Muscle of leg (tissue), 11 donors: ENCODE data around the gene TBX18. TPM values are rescaled to one million over a fixed set of nuclear protein-coding genes. Genes with fewer than 3 reads are reported as not detected.

Experiments
- DNase-seq: peaks from one replicate; pipeline ENCODE4 v3.0.0; 2013
- H3K27ac ChIP-seq: one replicate; pipeline ENCODE4 v1.5.1; 2013; ENCODE audit warnings: mild to moderate bottlenecking, low read length, control low read depth
- H3K27me3 ChIP-seq: one replicate; pipeline ENCODE4 v1.6.1; 2013; ENCODE audit warnings: low read length; ENCODE audit not compliant: control insufficient read depth, insufficient read depth
- H3K36me3 ChIP-seq: one replicate; pipeline ENCODE4 v1.6.1; 2013; ENCODE audit warnings: low read length; ENCODE audit not compliant: control insufficient read depth, insufficient read depth
- H3K4me1 ChIP-seq: one replicate; pipeline ENCODE4 v1.6.1; 2013; ENCODE audit warnings: low read length; ENCODE audit not compliant: control insufficient read depth, insufficient read depth
- H3K4me3 ChIP-seq: one replicate; pipeline ENCODE4 v1.5.1; 2013; ENCODE audit warnings: low read length, control low read depth
- H3K9me3 ChIP-seq: replicated peaks from 2 replicates; pipeline ENCODE4 v1.6.1; 2013; ENCODE audit warnings: low read depth, low read length; ENCODE audit not compliant: control insufficient read depth
- WGBS: methylation state at CpG from one replicate; pipeline ENCODE4 v1.1.5; 2013; ENCODE audit warnings: missing lambda C conversion rate; ENCODE audit not compliant: insufficient coverage; 5-methylcytosine and 5-hydroxymethylcytosine counted together
- polyA plus RNA-seq, 8 donors: library from polyadenylated mRNA; unstranded; fragments of 120-200 nt; gene quantifications; one replicate each; pipeline versions ENCODE4 v1.2.1 to v1.2.3, GENCODE V29; 2013; ENCODE audit warnings: inconsistent platforms in 1 of 8, low replicate concordance in 1 of 8; ENCODE audit not compliant: insufficient read length in 8 of 8, insufficient read depth in 1 of 8
- total RNA-seq: library from RNA; stranded (reverse); fragments of 120-200 nt; gene quantifications from one replicate; pipeline ENCODE4 v1.2.4, GENCODE V29; 2013

TBX18 gene
- total and polyA plus RNA-seq, 9 donors: 11.5 to 30.4 (median 19.0) TPM

DNA sequence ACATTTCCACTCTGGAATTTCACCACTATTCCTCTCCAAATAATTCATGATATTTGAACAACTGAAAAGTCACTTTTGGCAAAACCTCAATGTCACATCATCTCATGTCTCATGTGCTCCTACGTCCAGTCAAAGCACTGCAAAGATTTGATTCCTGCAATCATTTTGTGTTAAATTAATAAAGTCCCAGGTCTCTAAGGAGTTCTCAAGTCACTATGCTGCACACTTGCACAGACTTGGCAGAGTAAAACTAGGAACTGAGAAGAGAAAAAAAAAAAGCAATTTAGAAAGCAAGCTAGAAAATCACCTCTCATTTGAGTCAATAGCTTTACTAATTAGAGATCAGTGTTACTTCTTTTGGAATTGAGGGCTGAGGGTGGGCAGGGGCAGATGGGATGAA lies 11.2 kb downstream of the TBX18 start:
- no peak for DNase-seq
- Histone ChIP-seq H3K9me3 (no peaks in the 10 kb centered on the region), H3K27ac (no peak overlapping the region), H3K27me3 (peaks cover 11% of the 10 kb centered on the region), H3K4me1 (no peaks in the 10 kb centered on the region), H3K4me3 (no peak overlapping the region), H3K36me3 (peaks cover 3% of the 10 kb centered on the region)
- WGBS: no CpG with 5 or more reads among the region's 1 CpG

- H3K9me3 ChIP-seq: no peaks in the 10 kb centered on the region
Measured at GRCh38 chr6:84752118-84752850, 12.1 kb downstream of the TBX18 start.

GRCh38 chr6:84749181-84749580 lies 15.2 kb downstream of the TBX18 start:
- Histone ChIP-seq H3K27ac (no peak overlapping the region), H3K4me3 (no peak overlapping the region), H3K4me1 (no peaks in the 10 kb centered on the region), H3K36me3 (peaks cover 3% of the 10 kb centered on the region), H3K9me3 (no peaks in the 10 kb centered on the region), H3K27me3 (peaks cover 2% of the 10 kb centered on the region)
- no peak for DNase-seq

More at GRCh38 chr6:84752118-84752850, 12.1 kb downstream of the TBX18 start:
- Histone ChIP-seq H3K36me3 (peaks cover 3% of the 10 kb centered on the region), H3K27ac (no peak overlapping the region), H3K4me3 (no peak overlapping the region), H3K4me1 (no peaks in the 10 kb centered on the region), H3K27me3 (peaks cover 8% of the 10 kb centered on the region)
- DNase-seq: peak; percentile 61
- no CpG with 5 or more reads among the region's 5 CpGs for WGBS

DNA sequence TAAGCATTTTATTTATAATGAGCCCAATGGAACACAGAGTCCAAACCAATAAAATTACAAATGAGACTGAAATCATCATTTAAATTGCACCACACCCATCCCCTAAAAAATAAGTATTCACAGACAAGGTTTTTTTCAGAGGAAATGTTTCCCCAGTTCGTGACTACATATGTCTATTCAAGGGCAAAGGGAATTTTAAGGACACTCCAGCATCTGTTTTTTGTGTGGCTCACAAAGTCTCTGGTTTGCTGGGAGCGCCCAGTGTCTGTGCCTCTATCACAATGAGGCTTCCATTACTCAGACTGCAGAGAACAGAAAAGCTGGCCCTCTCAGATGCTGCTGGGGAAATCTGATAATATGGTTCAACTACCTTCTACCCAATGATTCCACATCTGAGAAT lies 16.0 kb downstream of the TBX18 start:
- Histone ChIP-seq H3K4me1 (no peaks in the 10 kb centered on the region), H3K36me3 (peaks cover 3% of the 10 kb centered on the region), H3K27ac (no peak overlapping the region), H3K4me3 (no peak overlapping the region), H3K27me3 (peaks cover 2% of the 10 kb centered on the region), H3K9me3 (no peaks in the 10 kb centered on the region)
- DNase-seq: no peak
- 60% methylated on average over 2 of the region's 2 CpGs for WGBS

DNA sequence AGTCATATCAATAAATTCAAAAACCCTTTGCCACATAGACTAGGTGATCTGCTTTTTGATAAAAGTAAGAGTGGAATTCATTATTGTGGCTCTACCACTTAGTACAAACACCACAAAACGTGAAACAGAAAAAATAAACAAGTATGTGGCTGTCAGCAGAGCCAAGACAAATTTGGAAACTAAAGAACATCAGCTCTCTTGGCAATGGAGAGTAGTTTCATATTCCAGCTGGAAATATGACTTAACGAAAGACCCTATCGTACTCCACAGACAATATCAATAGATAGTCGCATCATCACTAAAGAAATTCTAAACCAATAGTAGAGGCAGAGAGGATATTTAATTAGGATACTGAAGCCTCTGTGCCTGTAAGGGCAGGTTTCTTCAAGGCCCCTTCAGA lies 20.8 kb downstream of the TBX18 start:
- H3K4me1 ChIP-seq: no peaks in the 10 kb centered on the region
- peak; percentile 73 for DNase-seq
- peaks cover 6% of the 10 kb centered on the region for H3K36me3 ChIP-seq
- H3K4me3 ChIP-seq: no peak overlapping the region
- no CpG with 5 or more reads among the region's 4 CpGs for WGBS
- H3K9me3 ChIP-seq: no peaks in the 10 kb centered on the region
- no peak overlapping the region for H3K27ac ChIP-seq
- no peaks in the 10 kb centered on the region for H3K27me3 ChIP-seq

DNA sequence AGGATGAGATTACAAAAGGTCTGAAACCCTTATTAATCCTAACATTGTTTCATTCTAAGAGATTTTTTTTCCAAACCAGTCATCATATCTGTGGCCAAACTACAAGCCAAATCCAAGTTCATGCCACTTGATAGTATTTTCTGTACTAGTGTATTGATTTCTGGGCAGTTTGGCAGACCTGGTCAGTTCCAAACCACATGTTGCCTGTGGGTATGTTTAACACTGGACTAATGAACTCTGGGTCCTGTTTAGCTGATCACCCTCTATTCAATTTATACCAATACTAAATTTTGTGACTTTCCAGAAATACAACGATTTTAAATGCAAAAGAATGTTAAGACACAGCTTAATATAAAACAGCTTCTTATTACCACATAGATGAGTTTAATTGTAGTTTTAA lies 24.0 kb downstream of the TBX18 start:
- H3K4me3 ChIP-seq: no peak overlapping the region
- peaks cover 17% of the 10 kb centered on the region for H3K36me3 ChIP-seq
- H3K4me1 ChIP-seq: no peaks in the 10 kb centered on the region
- WGBS: no CpG with 5 or more reads among the region's 1 CpG
- no peaks in the 10 kb centered on the region for H3K27me3 ChIP-seq
- DNase-seq: no peak
- no peak overlapping the region for H3K27ac ChIP-seq
- H3K9me3 ChIP-seq: no peaks in the 10 kb centered on the region

GRCh38 chr6:84739866-84740208 lies 24.6 kb downstream of the TBX18 start:
- H3K4me3 ChIP-seq: no peak overlapping the region
- no peaks in the 10 kb centered on the region for H3K27me3 ChIP-seq
- no peak for DNase-seq
- peaks cover 17% of the 10 kb centered on the region for H3K36me3 ChIP-seq
- no peaks in the 10 kb centered on the region for H3K9me3 ChIP-seq
- H3K4me1 ChIP-seq: no peaks in the 10 kb centered on the region
- H3K27ac ChIP-seq: no peak overlapping the region
- no CpG with 5 or more reads among the region's 1 CpG for WGBS

GRCh38 chr6:84738996-84739865 lies 25.2 kb downstream of the TBX18 start:
- H3K27me3 ChIP-seq: no peaks in the 10 kb centered on the region
- WGBS: no CpG with 5 or more reads among the region's 2 CpGs
- no peaks in the 10 kb centered on the region for H3K4me1 ChIP-seq
- DNase-seq: no peak
- no peaks in the 10 kb centered on the region for H3K9me3 ChIP-seq
- H3K4me3 ChIP-seq: no peak overlapping the region
- no peak overlapping the region for H3K27ac ChIP-seq
- peaks cover 17% of the 10 kb centered on the region for H3K36me3 ChIP-seq

- no peaks in the 10 kb centered on the region for H3K9me3 ChIP-seq
- H3K4me3 ChIP-seq: no peak overlapping the region
- H3K36me3 ChIP-seq: peaks cover 14% of the 10 kb centered on the region
- 73% methylated on average over 2 of the region's 2 CpGs for WGBS
- no peak for DNase-seq
- H3K27me3 ChIP-seq: no peaks in the 10 kb centered on the region
- no peak overlapping the region for H3K27ac ChIP-seq
- no peaks in the 10 kb centered on the region for H3K4me1 ChIP-seq
Measured at GRCh38 chr6:84733889-84734288, 30.5 kb downstream of the TBX18 start.

DNA sequence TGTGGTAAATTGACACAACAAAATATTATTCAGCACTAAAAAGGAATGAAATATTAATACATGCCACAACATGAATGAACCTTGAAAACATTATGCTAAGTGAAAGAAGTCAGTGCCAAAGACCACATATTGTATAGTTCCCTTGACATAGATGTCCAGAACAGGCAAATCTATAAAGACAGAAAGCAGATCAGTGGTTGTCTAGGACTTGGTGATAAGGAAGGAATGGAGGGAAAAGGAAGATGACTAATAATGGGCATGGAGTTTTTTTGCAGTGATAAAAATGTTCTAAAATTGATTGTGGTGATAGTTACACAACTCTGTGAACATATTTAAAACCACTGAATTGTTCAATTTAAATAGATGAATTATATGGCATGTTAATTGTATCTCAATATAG lies 32.5 kb downstream of the TBX18 start:
- Histone ChIP-seq H3K4me3 (no peak overlapping the region), H3K27me3 (no peaks in the 10 kb centered on the region), H3K36me3 (peaks cover 4% of the 10 kb centered on the region), H3K9me3 (no peaks in the 10 kb centered on the region), H3K4me1 (no peaks in the 10 kb centered on the region), H3K27ac (no peak overlapping the region)
- DNase-seq: no peak
